OCI-LY1 (cell line): ENCODE measurements around the gene SERPIND1.

Experiments used
- H2AFZ ChIP-seq: fragments of 200-600 bp; sonication (generic), shearing (Covaris generic); 2 replicates; pipeline ENCODE4 v1.6.0; 2014; ENCODE audit warnings: antibody characterized with exemption, mild to moderate bottlenecking, low read length
- H3F3A ChIP-seq: fragments of 200-600 bp; sonication (generic), shearing (Covaris generic); 2 replicates; pipeline ENCODE4 v1.6.0; 2014; ENCODE audit warnings: mild to moderate bottlenecking, antibody characterized with exemption, low read length, moderate library complexity; ENCODE audit not compliant: insufficient read depth
- H3K27ac ChIP-seq: fragments of 200-600 bp; sonication (generic); 2 replicates; pipeline ENCODE4 v1.5.1; 2014; ENCODE audit warnings: low read length, mixed run types, mild to moderate bottlenecking, low read depth; ENCODE audit not compliant: poor library complexity, severe bottlenecking
- H3K27me3 ChIP-seq: fragments of 200-600 bp; sonication (generic); 2 replicates; pipeline ENCODE4 v1.6.0; 2014; ENCODE audit warnings: antibody characterized with exemption, mild to moderate bottlenecking, low read length, moderate library complexity; ENCODE audit not compliant: insufficient read depth
- H3K36me3 ChIP-seq: fragments of 200-600 bp; sonication (generic); 2 replicates; pipeline ENCODE4 v1.6.1; 2014; ENCODE audit warnings: mild to moderate bottlenecking, antibody characterized with exemption, low read length, moderate library complexity, mixed read lengths; ENCODE audit not compliant: insufficient read depth
- H3K4me1 ChIP-seq: fragments of 200-600 bp; sonication (generic); 2 replicates; pipeline ENCODE4 v1.5.1; 2014; ENCODE audit warnings: mild to moderate bottlenecking, low read length, moderate library complexity; ENCODE audit not compliant: insufficient read depth, severe bottlenecking
- H3K4me2 ChIP-seq: fragments of 200-600 bp; sonication (generic), shearing (Covaris generic); 2 replicates; pipeline ENCODE4 v1.6.1; 2014; ENCODE audit warnings: low read length
- H3K4me3 ChIP-seq: fragments of 200-600 bp; sonication (generic); 2 replicates; pipeline ENCODE4 v1.5.1; 2014; ENCODE audit warnings: low read length, low read depth, mild to moderate bottlenecking, mixed read lengths; ENCODE audit not compliant: poor library complexity, severe bottlenecking
- H3K79me2 ChIP-seq: fragments of 200-600 bp; shearing (Covaris generic); 2 replicates; pipeline ENCODE4 v1.6.1; 2016; ENCODE audit warnings: mixed run types, low read length, mixed read lengths; ENCODE audit not compliant: insufficient read depth
- H3K9ac ChIP-seq: fragments of 200-600 bp; sonication (generic), shearing (Covaris generic); 2 replicates; pipeline ENCODE4 v1.6.1; 2014; ENCODE audit warnings: mild to moderate bottlenecking, low read length, mixed read lengths
- H3K9me2 ChIP-seq: fragments of 200-600 bp; sonication (generic), shearing (Covaris generic); 2 replicates; pipeline ENCODE4 v1.6.1; 2014; ENCODE audit warnings: low read depth, mild to moderate bottlenecking, low read length, mixed read lengths
- H3K9me3 ChIP-seq: fragments of 200-600 bp; shearing (Covaris generic); 2 replicates; pipeline ENCODE4 v1.6.1; 2014; ENCODE audit warnings: low read length, mixed read lengths
- H4K20me1 ChIP-seq: fragments of 200-600 bp; sonication (generic), shearing (Covaris generic); 2 replicates; pipeline ENCODE4 v1.6.0; 2016; ENCODE audit warnings: mild to moderate bottlenecking, low read length; ENCODE audit not compliant: insufficient read depth
- EZH2 ChIP-seq: fragments of 200-600 bp; sonication (generic), shearing (Covaris generic); IDR thresholded peaks from 2 replicates; pipeline ENCODE4 v1.8.0; 2017; ENCODE audit warnings: borderline replicate concordance, mixed run types, mild to moderate bottlenecking, antibody characterized with exemption, low read length, moderate library complexity, mixed read lengths
- TF ChIP-seq, protein P1 (sequence below): fragments of 200-600 bp; sonication (generic), shearing (Covaris generic); IDR thresholded peaks from 2 replicates; pipeline ENCODE4 v1.5.1; 2017; ENCODE audit warnings: mild to moderate bottlenecking, antibody characterized with exemption, low read length, moderate library complexity, mixed read lengths

SERPIND1 gene

DNA sequence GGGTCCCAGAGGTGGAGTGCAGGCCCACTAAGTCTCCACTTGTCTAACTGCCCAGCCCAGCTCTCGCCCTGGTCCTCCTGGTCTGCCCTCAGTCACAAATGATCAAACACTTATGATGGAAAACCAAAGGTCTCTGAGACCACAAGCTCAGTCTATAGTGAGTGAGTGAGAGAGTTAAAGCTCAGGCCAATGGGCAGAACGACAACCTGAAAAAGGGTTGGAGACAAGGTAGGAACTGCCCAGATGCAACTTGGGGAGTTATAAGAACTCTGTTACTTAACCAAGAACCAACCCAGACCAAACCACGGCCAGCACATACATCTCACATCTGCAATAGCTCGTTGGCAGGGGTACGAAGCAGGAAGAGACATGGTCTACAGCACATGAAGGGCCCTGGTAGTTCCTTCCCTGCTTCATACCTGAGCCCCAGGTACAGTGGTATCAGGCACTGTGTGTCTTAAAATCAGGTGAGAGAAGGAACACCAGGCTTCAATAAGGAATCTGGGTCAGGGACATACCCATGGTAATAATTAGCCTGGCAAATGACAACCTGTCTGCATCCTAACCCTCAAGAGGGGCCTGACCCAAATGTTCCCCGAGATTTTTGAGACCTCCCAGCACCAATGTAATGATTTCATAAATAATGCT, 35.7 kb downstream of the SERPIND1 start:
- Histone ChIP-seq H3K9me2 (no peaks in the 10 kb centered on the region), H3F3A (no peaks in the 10 kb centered on the region), H3K36me3 (peaks cover 72% of the 10 kb centered on the region), H2AFZ (no peak overlapping the region), H3K27ac (no peak overlapping the region), H3K27me3 (no peaks in the 10 kb centered on the region), H3K9me3 (no peaks in the 10 kb centered on the region), H3K79me2 (no peaks in the 10 kb centered on the region), H3K4me1 (no peaks in the 10 kb centered on the region), H3K9ac (no peak overlapping the region), H3K4me3 (no peak overlapping the region), H3K4me2 (no peak overlapping the region), H4K20me1 (no peaks in the 10 kb centered on the region)
- no peak for TF ChIP-seq EZH2
- TF ChIP-seq, protein P1, sequence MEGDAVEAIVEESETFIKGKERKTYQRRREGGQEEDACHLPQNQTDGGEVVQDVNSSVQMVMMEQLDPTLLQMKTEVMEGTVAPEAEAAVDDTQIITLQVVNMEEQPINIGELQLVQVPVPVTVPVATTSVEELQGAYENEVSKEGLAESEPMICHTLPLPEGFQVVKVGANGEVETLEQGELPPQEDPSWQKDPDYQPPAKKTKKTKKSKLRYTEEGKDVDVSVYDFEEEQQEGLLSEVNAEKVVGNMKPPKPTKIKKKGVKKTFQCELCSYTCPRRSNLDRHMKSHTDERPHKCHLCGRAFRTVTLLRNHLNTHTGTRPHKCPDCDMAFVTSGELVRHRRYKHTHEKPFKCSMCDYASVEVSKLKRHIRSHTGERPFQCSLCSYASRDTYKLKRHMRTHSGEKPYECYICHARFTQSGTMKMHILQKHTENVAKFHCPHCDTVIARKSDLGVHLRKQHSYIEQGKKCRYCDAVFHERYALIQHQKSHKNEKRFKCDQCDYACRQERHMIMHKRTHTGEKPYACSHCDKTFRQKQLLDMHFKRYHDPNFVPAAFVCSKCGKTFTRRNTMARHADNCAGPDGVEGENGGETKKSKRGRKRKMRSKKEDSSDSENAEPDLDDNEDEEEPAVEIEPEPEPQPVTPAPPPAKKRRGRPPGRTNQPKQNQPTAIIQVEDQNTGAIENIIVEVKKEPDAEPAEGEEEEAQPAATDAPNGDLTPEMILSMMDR = no peak

DNA sequence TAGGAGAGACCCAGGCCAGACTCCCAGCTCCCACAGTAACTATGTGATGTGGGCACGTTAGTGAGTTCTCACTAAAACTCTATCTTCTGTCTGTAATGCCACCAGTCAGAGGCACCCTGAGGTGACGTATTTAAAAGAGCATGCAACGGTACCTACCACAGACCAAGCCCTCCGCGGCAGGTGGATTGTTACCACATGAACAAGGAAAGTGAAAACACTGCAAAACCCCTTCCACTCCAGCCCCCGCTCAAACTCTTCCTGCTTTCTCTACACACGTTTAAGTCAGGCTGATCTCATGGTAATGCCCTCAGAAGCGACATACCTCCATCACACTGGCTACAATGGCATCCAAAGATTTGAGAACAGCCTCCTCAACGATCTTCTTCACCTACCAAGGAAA, 36.7 kb downstream of the SERPIND1 start:
- Histone ChIP-seq H3K79me2 (no peaks in the 10 kb centered on the region), H3K9me3 (no peaks in the 10 kb centered on the region), H3K9me2 (no peaks in the 10 kb centered on the region), H4K20me1 (no peaks in the 10 kb centered on the region), H3K9ac (no peak overlapping the region), H3K27ac (no peak overlapping the region), H3K27me3 (no peaks in the 10 kb centered on the region), H3K36me3 (peaks cover 71% of the 10 kb centered on the region), H3F3A (no peaks in the 10 kb centered on the region), H3K4me1 (no peaks in the 10 kb centered on the region), H3K4me2 (no peak overlapping the region), H3K4me3 (no peak overlapping the region), H2AFZ (no peak overlapping the region)
- TF ChIP-seq EZH2 = no peak
- TF ChIP-seq, protein P1 = no peak

DNA sequence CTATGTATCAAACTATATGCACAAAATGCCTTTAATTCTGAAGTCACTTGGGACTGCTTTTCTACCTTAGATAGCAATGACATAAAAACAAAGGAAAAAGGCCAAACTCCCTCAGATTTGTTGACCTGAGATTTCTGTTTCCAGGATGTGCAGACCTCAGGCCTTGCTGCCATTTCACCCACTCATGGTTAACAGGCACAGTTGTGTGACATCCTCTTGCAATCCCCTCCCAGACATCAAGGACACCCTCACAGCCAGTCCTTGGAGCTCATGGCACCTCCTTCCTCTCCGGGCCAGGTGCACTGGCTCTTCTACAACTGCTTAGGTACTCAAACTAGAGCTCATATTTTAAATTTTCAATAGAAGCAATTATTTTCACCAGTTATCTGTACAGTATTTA, 37.3 kb downstream of the SERPIND1 start:
- TF ChIP-seq EZH2 = no peak
- TF ChIP-seq, protein P1 = no peak
- H3K9me2 ChIP-seq = no peaks in the 10 kb centered on the region
- no peak overlapping the region for H3K4me2 ChIP-seq
- no peak overlapping the region for H3K9ac ChIP-seq
- H3K4me3 ChIP-seq = no peak overlapping the region
- no peak overlapping the region for H3K27ac ChIP-seq
- H3K36me3 ChIP-seq = peaks cover 69% of the 10 kb centered on the region
- no peaks in the 10 kb centered on the region for H3K79me2 ChIP-seq
- H2AFZ ChIP-seq = no peak overlapping the region
- H3K4me1 ChIP-seq = no peaks in the 10 kb centered on the region
- no peaks in the 10 kb centered on the region for H3K27me3 ChIP-seq
- no peaks in the 10 kb centered on the region for H3F3A ChIP-seq
- H4K20me1 ChIP-seq = no peaks in the 10 kb centered on the region
- no peaks in the 10 kb centered on the region for H3K9me3 ChIP-seq
